DND-41 (cell line): ENCODE results near the gene EIF2B4.

Experiments used
- EZH2 ChIP-seq: IDR thresholded peaks from 3 replicates; pipeline ENCODE4 v1.6.1; 2012; ENCODE audit warnings: borderline replicate concordance, low read depth, mild to moderate bottlenecking, moderate library complexity, low read length, inconsistent platforms; ENCODE audit not compliant: severe bottlenecking
- TF ChIP-seq, protein P1 (sequence below): IDR thresholded peaks from 2 replicates; pipeline ENCODE4 v1.5.1; 2012; ENCODE audit warnings: borderline replicate concordance, low read length, moderate library complexity, mild to moderate bottlenecking; ENCODE audit not compliant: poor library complexity, severe bottlenecking; ENCODE audit errors: extremely low read depth

DNA sequence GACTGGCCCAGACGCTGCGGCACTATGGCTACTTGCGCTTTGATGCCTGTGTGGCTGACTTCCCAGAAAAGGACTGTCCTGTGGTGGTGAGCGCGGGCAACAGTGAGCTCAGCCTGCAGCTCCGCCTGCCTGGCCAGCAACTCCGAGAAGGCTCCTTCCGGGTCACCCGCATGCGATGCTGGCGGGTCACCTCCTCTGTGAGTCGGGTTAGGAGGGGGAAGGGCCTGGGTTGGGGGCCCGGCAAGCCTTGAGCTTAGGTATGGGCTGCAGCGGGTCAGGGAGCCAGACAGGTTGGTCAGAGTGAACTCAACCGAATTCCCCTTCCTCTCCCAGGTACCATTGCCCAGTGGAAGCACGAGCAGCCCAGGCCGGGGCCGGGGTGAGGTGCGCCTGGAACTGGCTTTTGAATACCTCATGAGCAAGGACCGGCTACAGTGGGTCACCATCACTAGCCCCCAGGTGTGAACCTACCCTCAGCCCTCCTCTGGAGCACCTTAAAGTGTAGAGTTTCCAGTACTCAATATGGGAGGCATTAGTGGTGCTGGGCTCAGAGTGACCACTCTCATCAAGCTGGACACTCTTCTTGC lies 5.5 kb upstream of the EIF2B4 start:
- TF ChIP-seq, protein P1, sequence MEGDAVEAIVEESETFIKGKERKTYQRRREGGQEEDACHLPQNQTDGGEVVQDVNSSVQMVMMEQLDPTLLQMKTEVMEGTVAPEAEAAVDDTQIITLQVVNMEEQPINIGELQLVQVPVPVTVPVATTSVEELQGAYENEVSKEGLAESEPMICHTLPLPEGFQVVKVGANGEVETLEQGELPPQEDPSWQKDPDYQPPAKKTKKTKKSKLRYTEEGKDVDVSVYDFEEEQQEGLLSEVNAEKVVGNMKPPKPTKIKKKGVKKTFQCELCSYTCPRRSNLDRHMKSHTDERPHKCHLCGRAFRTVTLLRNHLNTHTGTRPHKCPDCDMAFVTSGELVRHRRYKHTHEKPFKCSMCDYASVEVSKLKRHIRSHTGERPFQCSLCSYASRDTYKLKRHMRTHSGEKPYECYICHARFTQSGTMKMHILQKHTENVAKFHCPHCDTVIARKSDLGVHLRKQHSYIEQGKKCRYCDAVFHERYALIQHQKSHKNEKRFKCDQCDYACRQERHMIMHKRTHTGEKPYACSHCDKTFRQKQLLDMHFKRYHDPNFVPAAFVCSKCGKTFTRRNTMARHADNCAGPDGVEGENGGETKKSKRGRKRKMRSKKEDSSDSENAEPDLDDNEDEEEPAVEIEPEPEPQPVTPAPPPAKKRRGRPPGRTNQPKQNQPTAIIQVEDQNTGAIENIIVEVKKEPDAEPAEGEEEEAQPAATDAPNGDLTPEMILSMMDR: no peak
- TF ChIP-seq EZH2: no peak
